GM12873 (cell line): ENCODE data around the gene OTOS.

Source experiments
- TF ChIP-seq, protein P1 (sequence below): IDR thresholded peaks from 2 replicates; pipeline ENCODE4 v1.5.1; 2012; ENCODE audit warnings: low read depth, mild to moderate bottlenecking, moderate library complexity, low read length, control low read depth; ENCODE audit not compliant: insufficient read depth; ENCODE audit errors: missing control alignments

Gene OTOS

DNA sequence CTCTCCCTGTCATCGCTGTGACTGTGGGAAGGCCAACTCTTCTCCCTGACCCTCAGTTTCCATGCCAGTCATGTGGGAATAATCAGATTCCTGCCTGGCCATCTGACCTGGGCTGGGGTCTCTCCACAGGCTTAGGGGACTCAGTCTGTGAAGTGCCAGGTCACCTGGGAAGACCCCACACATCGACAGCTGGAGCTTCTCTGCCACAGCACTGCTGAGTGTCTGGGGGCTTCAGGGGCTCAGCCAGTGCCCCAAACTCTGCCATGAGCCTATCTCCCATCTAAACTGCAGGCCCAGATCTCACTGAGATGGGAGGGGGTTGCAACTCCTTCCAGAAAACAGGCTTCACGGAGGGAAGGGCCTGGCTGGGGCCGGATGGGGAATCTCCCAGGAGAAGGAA, 42.0 kb upstream of the OTOS start:
- TF ChIP-seq, protein P1, sequence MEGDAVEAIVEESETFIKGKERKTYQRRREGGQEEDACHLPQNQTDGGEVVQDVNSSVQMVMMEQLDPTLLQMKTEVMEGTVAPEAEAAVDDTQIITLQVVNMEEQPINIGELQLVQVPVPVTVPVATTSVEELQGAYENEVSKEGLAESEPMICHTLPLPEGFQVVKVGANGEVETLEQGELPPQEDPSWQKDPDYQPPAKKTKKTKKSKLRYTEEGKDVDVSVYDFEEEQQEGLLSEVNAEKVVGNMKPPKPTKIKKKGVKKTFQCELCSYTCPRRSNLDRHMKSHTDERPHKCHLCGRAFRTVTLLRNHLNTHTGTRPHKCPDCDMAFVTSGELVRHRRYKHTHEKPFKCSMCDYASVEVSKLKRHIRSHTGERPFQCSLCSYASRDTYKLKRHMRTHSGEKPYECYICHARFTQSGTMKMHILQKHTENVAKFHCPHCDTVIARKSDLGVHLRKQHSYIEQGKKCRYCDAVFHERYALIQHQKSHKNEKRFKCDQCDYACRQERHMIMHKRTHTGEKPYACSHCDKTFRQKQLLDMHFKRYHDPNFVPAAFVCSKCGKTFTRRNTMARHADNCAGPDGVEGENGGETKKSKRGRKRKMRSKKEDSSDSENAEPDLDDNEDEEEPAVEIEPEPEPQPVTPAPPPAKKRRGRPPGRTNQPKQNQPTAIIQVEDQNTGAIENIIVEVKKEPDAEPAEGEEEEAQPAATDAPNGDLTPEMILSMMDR: no peak

DNA sequence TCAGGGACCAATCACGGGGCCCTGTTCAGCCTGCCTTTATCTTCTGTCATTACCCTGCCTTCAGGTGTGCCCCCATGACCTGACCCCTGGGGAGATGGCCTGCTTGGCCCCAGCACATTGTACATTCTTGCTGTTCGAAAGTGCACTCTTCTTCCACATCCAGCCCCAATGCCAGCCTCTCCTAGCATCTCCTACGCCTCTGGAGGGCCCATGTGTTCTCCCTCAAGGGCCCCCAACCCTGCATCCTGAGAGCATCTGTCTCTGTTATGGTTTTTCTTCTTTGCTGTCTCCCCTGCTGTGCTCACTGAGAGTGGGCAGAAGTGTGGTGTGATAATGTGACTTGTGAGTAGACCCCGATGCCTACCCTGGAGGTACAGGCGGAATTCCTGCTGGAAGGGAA, 41.5 kb upstream of the OTOS start:
- TF ChIP-seq, protein P1: no peak

DNA sequence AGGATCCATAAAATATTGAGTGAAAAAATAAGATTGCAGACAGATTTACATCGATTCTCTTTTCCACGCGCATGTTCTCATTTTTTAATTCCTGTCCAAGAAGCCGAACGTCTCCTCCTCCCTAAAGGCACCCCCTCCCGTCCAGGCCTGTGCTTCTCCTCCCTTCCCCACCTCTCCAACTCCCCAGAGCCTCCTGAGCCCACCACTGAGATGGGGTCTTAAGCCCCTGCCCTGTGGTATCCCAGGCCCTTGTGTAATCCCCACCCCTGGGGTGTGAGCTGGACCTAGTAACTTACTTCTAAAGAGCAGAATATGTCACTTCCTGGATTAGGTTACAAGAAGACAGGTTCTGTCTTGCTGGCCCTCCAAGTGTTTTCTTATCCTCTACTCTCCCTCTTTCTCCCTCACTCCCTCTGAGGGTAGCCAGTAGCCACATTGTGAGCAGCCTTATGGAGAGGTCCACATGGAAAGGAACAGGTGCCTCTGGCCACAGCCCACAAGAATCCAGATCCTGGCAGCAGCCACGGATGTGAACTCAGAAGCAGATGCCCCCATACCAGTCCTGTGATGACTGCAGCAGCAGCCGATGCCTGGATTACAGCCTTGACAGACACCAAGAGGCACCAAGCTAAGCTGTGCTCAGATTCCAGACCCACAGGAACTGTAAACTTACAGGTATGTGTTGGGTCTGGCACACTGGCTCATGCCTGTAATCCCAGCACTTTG, 39.6 kb upstream of the OTOS start:
- TF ChIP-seq, protein P1: no peak

DNA sequence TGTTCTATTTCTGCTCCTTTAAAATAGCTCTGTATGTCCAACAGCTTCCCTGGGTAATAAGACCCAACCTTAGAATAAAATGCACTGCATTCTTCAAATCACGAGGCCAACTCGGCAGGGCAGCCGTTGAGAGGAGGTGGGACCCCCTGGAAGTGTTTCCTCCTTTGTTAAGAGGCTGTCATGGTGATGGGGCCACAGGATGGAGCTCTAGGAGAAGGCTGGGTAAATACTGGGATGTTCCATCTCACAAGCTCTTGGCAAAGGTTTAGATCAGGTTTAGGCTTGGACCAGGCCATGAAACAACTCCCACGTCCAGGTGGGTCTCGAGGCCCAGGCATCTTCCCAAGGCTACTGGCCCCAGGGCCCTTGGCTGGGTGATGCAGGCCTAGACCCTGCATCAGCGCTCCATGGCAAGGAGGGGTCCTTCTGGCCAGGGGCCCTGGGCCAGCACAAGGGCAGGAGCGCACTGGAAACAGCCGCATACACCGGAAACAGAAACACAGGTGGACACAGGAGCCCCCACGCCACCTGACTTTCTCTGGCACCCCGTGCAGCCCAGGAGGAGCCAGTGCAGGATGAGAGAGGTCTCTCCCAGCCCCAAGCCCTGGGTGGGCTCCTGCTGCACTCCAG, 38.8 kb upstream of the OTOS start:
- TF ChIP-seq, protein P1: no peak

DNA sequence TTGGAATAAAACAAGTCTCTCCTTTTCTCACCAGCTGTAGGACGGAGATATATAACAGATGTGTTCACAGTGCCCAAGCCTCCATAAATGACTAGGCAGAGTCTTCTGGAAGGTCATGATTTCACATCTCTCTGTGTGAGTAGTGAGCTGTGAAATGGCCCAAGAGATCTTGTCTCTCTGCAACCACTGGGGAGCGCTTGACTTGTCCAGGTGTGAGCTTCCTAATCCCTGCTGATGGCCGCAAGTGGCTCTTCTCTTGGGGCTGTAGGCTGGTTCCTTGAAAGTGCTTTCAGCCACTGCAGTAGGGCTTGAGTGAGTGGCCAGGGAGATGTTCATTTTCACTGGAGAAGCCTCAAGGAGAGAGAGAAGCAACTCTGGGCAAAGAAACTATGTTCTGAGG, 38.1 kb upstream of the OTOS start:
- TF ChIP-seq, protein P1: no peak

DNA sequence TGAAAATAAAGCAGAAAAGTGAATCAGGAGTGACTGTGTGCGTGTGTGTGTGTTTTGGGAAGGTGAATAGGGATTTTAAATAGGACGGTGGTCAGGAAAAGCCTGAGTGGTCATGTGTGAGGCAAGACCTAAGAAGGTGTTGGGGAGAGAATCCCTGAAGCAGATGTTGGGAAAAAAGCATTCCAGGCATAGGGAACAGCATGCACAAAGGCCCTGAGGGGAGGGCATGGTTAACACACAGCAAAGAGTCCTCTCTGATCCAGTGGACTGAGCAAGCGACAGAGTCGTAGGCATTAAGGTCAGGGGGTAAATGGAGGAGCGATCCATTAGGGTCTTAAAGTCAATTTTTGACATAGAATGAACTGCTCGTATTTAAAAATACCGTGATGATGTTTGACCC, 34.0 kb upstream of the OTOS start:
- TF ChIP-seq, protein P1: no peak

DNA sequence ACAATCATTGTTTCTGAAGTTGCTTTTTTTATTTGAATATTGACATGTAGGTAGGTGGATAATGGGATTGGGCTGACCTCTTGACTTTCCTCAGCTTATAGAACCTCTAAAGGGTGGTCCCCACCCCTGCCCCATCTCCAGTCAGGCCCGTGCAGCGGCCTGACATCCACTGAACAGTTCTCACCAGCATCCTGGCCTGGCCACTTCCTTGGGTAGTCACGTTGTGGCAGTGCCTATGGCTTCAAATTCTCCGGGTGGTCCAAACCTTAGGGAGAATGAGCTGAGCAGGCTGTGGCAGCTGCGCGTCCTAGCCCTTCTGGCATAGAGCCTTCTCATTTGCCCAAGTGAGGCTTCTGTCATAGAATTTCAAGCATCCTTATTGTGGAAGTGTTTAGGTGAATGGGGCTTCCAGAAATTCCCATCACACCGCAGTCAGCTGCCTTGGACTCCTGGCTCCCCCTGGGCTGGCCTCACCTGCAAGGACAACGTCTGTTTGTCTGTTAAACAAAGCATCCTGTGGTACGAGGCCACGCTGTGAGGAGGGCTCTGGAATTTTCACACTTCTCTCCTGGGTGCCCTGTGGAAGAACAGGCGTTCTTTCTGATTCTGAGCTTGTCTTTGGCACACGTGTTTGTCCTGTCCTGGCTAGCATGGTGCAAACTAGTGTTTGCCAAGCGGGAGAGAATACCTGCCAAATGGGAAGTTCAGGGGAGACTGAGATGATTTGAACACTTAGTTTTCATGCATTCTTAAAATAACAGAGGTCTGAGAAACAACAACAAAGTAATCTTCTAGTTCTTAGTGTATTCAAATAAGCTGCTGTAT, 31.8 kb upstream of the OTOS start:
- TF ChIP-seq, protein P1: no peak
